HG02852 (cell line): ENCODE results near the gene ASXL3.
A peak's percentile ranks its signal among the peaks of the same experiment; 100 is the strongest.

ENCODE experiments used
- ATAC-seq: cut with Tn5 transposase; IDR thresholded peaks from one replicate; pipeline ENCODE4 v1.9.1; 2021; ENCODE audit warnings: mild to moderate bottlenecking, moderate library complexity; ENCODE audit not compliant: unreplicated experiment

Gene ASXL3

GRCh38 chr18:33712719-33713118 lies 134.7 kb downstream of the ASXL3 start:
- ATAC-seq = peak; percentile 35

GRCh38 chr18:33716061-33716683 lies 138.2 kb downstream of the ASXL3 start:
- ATAC-seq = peak; percentile 43

GRCh38 chr18:33717339-33717738 lies 139.3 kb downstream of the ASXL3 start:
- no peak for ATAC-seq

- ATAC-seq = no peak
Observed at GRCh38 chr18:33720133-33720532, 142.1 kb downstream of the ASXL3 start.

- peak; percentile 91 for ATAC-seq
Observed at GRCh38 chr18:33729556-33729955, 151.5 kb downstream of the ASXL3 start.

GRCh38 chr18:33733376-33733775 lies 155.4 kb downstream of the ASXL3 start:
- ATAC-seq = no peak

GRCh38 chr18:33735428-33735827 lies 157.4 kb downstream of the ASXL3 start:
- ATAC-seq = no peak

- no peak for ATAC-seq
Observed at GRCh38 chr18:33741760-33742159, 163.7 kb downstream of the ASXL3 start.

- no peak for ATAC-seq
Observed at GRCh38 chr18:33744032-33744697, 166.1 kb downstream of the ASXL3 start.

- no peak for ATAC-seq
Observed at GRCh38 chr18:33745151-33745795, 167.3 kb downstream of the ASXL3 start.

GRCh38 chr18:33745871-33746545 lies 168.0 kb downstream of the ASXL3 start:
- no peak for ATAC-seq

- peak; percentile 57 for ATAC-seq
Observed at GRCh38 chr18:33749834-33750233, 171.8 kb downstream of the ASXL3 start.

GRCh38 chr18:33750366-33750765 lies 172.3 kb downstream of the ASXL3 start:
- ATAC-seq = no peak

- ATAC-seq = no peak
Observed at GRCh38 chr18:33751613-33752221, 173.7 kb downstream of the ASXL3 start.

- ATAC-seq = no peak
Observed at GRCh38 chr18:33755391-33755790, 177.4 kb downstream of the ASXL3 start.

- ATAC-seq = peak; percentile 54
Observed at GRCh38 chr18:33755931-33756560, 178.0 kb downstream of the ASXL3 start.

- ATAC-seq = no peak
Observed at GRCh38 chr18:33757037-33757436, 179.0 kb downstream of the ASXL3 start.

- no peak for ATAC-seq
Observed at GRCh38 chr18:33761363-33761762, 183.3 kb downstream of the ASXL3 start.

GRCh38 chr18:33781429-33781828 lies 203.4 kb downstream of the ASXL3 start:
- ATAC-seq = no peak
